Measurements from ENCODE around the gene KIRREL3. TPM values are rescaled to one million over a fixed set of nuclear protein-coding genes. Genes with fewer than 3 reads are reported as not detected.
A peak's percentile ranks its signal among the peaks of the same experiment; 100 is the strongest.

KIRREL3 gene
- polyA plus RNA-seq, 1 of the 3 experiments (the other 2 are of a cell fraction): 3.7 TPM

- TF ChIP-seq IRF3 (IDR thresholded peaks at IDR 0.05; ENCODE audit: low read depth, low read length): no peak
- TF ChIP-seq NFIC (IDR thresholded peaks at IDR 0.05; ENCODE audit: borderline replicate concordance): no peak
- no peak for TF ChIP-seq CHD2 (IDR thresholded peaks at IDR 0.05; ENCODE audit: low read length, partially characterized antibody)
- no peak for TF ChIP-seq RXRA (IDR thresholded peaks at IDR 0.05; ENCODE audit: borderline replicate concordance, low read depth)
- no peak for TF ChIP-seq EP300 (IDR thresholded peaks at IDR 0.05; ENCODE audit: borderline replicate concordance in 1 of 2, low read depth in 1 of 2, low read length in 1 of 2)
Measured at GRCh38 chr11:126997196-126997595, 3.4 kb downstream of the KIRREL3 start (continued).

- no peak for DNase-seq
- peak overlapping the region in 1 of 2 experiments; percentile 99; a peak in 1 of 4 replicates for H3K27ac ChIP-seq (ENCODE audit: low read depth in 2 of 2, low read length in 1 of 2)
- H3K9me3 ChIP-seq: no peaks in the 10 kb centered on the region
- peak overlapping the region; percentile 81; the same call in 1 of the 2 replicates for H3K4me2 ChIP-seq
- H3K9me2 ChIP-seq: no peaks in the 10 kb centered on the region
- H2AFZ ChIP-seq (ENCODE audit: low read depth): no peak overlapping the region
- H3K4me1 ChIP-seq (ENCODE audit: control insufficient read depth in 1 of 2, insufficient read depth in 2 of 2, low read depth in 1 of 2, low read length in 1 of 2): peaks cover 9 to 26% of the 10 kb centered on the region in 2 experiments; a peak in 3 of 4 replicates
- H3K79me2 ChIP-seq (ENCODE audit: insufficient read depth): peaks cover 62% of the 10 kb centered on the region
- peaks cover 36% of the 10 kb centered on the region for H3F3A ChIP-seq (replicated peaks; ENCODE audit: insufficient read depth)
- H3K27me3 ChIP-seq (ENCODE audit: insufficient read depth): no peaks in the 10 kb centered on the region
- H3K36me3 ChIP-seq (replicated peaks in 1 of 2; ENCODE audit: control insufficient read depth in 1 of 2, insufficient read depth in 2 of 2, low read length in 1 of 2): no peaks in the 10 kb centered on the region
- no peak overlapping the region for H3K4me3 ChIP-seq (ENCODE audit: low read depth in 2 of 2, low read length in 1 of 2)
- no peaks in the 10 kb centered on the region for H4K20me1 ChIP-seq (ENCODE audit: insufficient read depth)
- WGBS (ENCODE audit: low lambda C conversion rate): 84% methylated on average over 4 of the region's 4 CpGs
- no peak for TF ChIP-seq NFIC (IDR thresholded peaks at IDR 0.05; ENCODE audit: borderline replicate concordance)
- no peak for TF ChIP-seq RFX5 (IDR thresholded peaks at IDR 0.05; ENCODE audit: low read length)
- no peak for TF ChIP-seq MEF2A (IDR thresholded peaks at IDR 0.05; ENCODE audit: borderline replicate concordance, low read depth)
- TF ChIP-seq CHD2 (IDR thresholded peaks at IDR 0.05; ENCODE audit: low read length, partially characterized antibody): no peak
- TF ChIP-seq, protein P1, sequence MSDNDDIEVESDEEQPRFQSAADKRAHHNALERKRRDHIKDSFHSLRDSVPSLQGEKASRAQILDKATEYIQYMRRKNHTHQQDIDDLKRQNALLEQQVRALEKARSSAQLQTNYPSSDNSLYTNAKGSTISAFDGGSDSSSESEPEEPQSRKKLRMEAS (IDR thresholded peaks at IDR 0.05; ENCODE audit: low read depth): no peak
- no peak for TF ChIP-seq USF2 (IDR thresholded peaks at IDR 0.05; ENCODE audit: borderline replicate concordance, low read depth, low read length)
- no peak for TF ChIP-seq POLR2AphosphoS5 (IDR thresholded peaks at IDR 0.05; ENCODE audit: low read depth, low read length)
- TF ChIP-seq FOXM1 (IDR thresholded peaks at IDR 0.05; ENCODE audit: low read depth): no peak
- TF ChIP-seq RAD21 (IDR thresholded peaks at IDR 0.05; ENCODE audit: low read length): no peak
- CTCF ChIA-PET: interaction anchor here (0.9 to 15.4 kb wide), 3 partner anchors 10 to 389 kb away, joined by 3 to 233 read pairs (median 5); no protein-coding TSS in a partner anchor
- no peak overlapping the region for H3K9ac ChIP-seq
- POLR2A ChIA-PET: no interaction called here
Measured at GRCh38 chr11:126996036-126996804, 4.3 kb downstream of the KIRREL3 start.

All from SK-N-SH (cell line).